K562 (cell line): ENCODE data around the gene TDG. TPM values are rescaled to one million over a fixed set of nuclear protein-coding genes. Genes with fewer than 3 reads are reported as not detected.

ENCODE experiments used
- ATAC-seq: fragments of 200-7000 bp; cut with Tn5 transposase; 3 replicates; pipeline ENCODE4 v1.9.1; 2020; ENCODE audit warnings: moderate library complexity
- BruUV-seq: library from RNA; stranded (reverse); fragments of 400-500 nt; replicated peaks from 2 replicates; lab custom pipeline; 2021; lab: Mats Ljungman, UMichigan
- CTCF ChIA-PET: fragments of 300-600 bp; formaldehyde crosslinking; extraction: SDS; loops from one replicate; lab custom pipeline; 2021; ENCODE audit warnings: low intra/inter-chr PET ratio; lab: Yijun Ruan, JAX
- POLR2A ChIA-PET: fragments of 300-600, 350-650 bp; sonication (Branson Sonifier 250); formaldehyde crosslinking; extraction: SDS; loops from one replicate; lab custom pipeline; 2021; ENCODE audit warnings: antibody characterized with exemption, inconsistent platforms; lab: Yijun Ruan, JAX
- DNase-seq, 4 experiments: peaks; one replicate each; pipeline versions ENCODE4 v3.0.0 to v3.0.0-alpha.2; 2011 to 2018; ENCODE audit warnings: low spot score in 3 of 4, mixed read lengths in 3 of 4; ENCODE audit errors: extremely low read depth in 1 of 4
- FAIRE-seq: peaks from 2 replicates; lab custom pipeline; 2011; peaks lifted over from hg19 to GRCh38; lab: Jason Lieb, UNC
- H2AFZ ChIP-seq: 2 replicates; pipeline ENCODE4 v1.6.0; 2011; ENCODE audit warnings: low read depth, low read length, control low read depth, inconsistent platforms
- H3K27ac ChIP-seq: fragments of 200-600 bp; 3 replicates; pipeline ENCODE4 v1.8.0; 2011; ENCODE audit warnings: low read depth, mild to moderate bottlenecking, control low read depth, inconsistent platforms, low read length, moderate library complexity, mixed read lengths; ENCODE audit errors: extremely low read depth
- H3K27me3 ChIP-seq, 2 experiments: fragments of 300-600 bp in 1 of 2; 2 replicates in 1 of 2; 3 replicates in 1 of 2; pipeline versions ENCODE4 v1.6.0 to v1.8.0; 2011; ENCODE audit warnings: inconsistent platforms in 2 of 2, low read length in 2 of 2, mild to moderate bottlenecking in 1 of 2, mixed read lengths in 1 of 2, moderate library complexity in 1 of 2; ENCODE audit not compliant: control insufficient read depth in 2 of 2, insufficient read depth in 2 of 2
- H3K36me3 ChIP-seq: fragments of 300-600 bp; 3 replicates; pipeline ENCODE4 v1.8.0; 2011; ENCODE audit warnings: mild to moderate bottlenecking, low read length, inconsistent platforms; ENCODE audit not compliant: control insufficient read depth, insufficient read depth
- H3K4me1 ChIP-seq, 2 experiments: fragments of 200-600 bp in 1 of 2; replicated peaks in 1 of 2; 2 replicates in 1 of 2; 3 replicates in 1 of 2; pipeline versions ENCODE4 v1.5.1 to v1.8.0; 2011; ENCODE audit warnings: inconsistent platforms in 2 of 2, low read length in 2 of 2, mild to moderate bottlenecking in 1 of 2, mixed read lengths in 1 of 2, moderate library complexity in 1 of 2; ENCODE audit not compliant: control insufficient read depth in 2 of 2, insufficient read depth in 2 of 2
- H3K4me2 ChIP-seq: 2 replicates; pipeline ENCODE4 v1.6.1; 2011; ENCODE audit warnings: low read length, control low read depth, inconsistent platforms, mixed read lengths; ENCODE audit not compliant: insufficient read depth
- H3K4me3 ChIP-seq: fragments of 200-600 bp; sonication (generic), shearing (Covaris generic); 2 replicates; pipeline ENCODE4 v1.5.1; 2016; ENCODE audit warnings: control low read depth, inconsistent platforms
- H3K79me2 ChIP-seq: fragments of 200-600 bp; 3 replicates; pipeline ENCODE4 v1.8.0; 2011; ENCODE audit warnings: low read length, inconsistent platforms; ENCODE audit not compliant: control insufficient read depth, insufficient read depth
- H3K9ac ChIP-seq, 2 experiments: 2 replicates each; pipeline versions ENCODE4 v1.6.0 to v1.6.1; 2011; ENCODE audit warnings: low read depth in 2 of 2, low read length in 2 of 2, control low read depth in 1 of 2, inconsistent platforms in 1 of 2, mild to moderate bottlenecking in 1 of 2, mixed read lengths in 1 of 2; ENCODE audit not compliant: insufficient read depth in 1 of 2
- H3K9me1 ChIP-seq: one replicate; pipeline ENCODE4 v1.6.0; 2011; ENCODE audit warnings: inconsistent platforms, mild to moderate bottlenecking, low read length, moderate library complexity; ENCODE audit not compliant: control insufficient read depth, insufficient read depth
- H3K9me3 ChIP-seq: replicated peaks from 2 replicates; pipeline ENCODE4 v1.5.1; 2011; ENCODE audit warnings: low read depth, low read length, inconsistent platforms; ENCODE audit not compliant: control insufficient read depth, insufficient read depth
- H4K20me1 ChIP-seq: replicated peaks from 2 replicates; pipeline ENCODE4 v1.6.1; 2011; ENCODE audit warnings: low read length, inconsistent platforms, mixed read lengths; ENCODE audit not compliant: control insufficient read depth, insufficient read depth
- ARID1B ChIP-seq: fragments of 450-650 bp; IDR thresholded peaks from 2 replicates; pipeline ENCODE4 v1.6.1; 2016; ENCODE audit warnings: antibody characterized with exemption, mild to moderate bottlenecking, inconsistent platforms
- FOXJ2 ChIP-seq: fragments of 200-800 bp; sonication (Bioruptor generic); IDR thresholded peaks from 2 replicates; pipeline ENCODE4 v1.6.1; 2016; ENCODE audit warnings: missing genetic modification characterization, missing compliant biosample characterization
- GATAD2A ChIP-seq: fragments of 450-650 bp; IDR thresholded peaks from 2 replicates; pipeline ENCODE4 v1.6.1; 2017
- KDM2B ChIP-seq: fragments of 250-450 bp; sonication (Bioruptor Pico); IDR thresholded peaks from 2 replicates; pipeline ENCODE4 v1.8.0; 2021; ENCODE audit warnings: mild to moderate bottlenecking, moderate library complexity
- KDM5B ChIP-seq: fragments of 200-600 bp; sonication (generic); IDR thresholded peaks from 2 replicates; pipeline ENCODE4 v1.6.1; 2012; ENCODE audit warnings: low read depth, mild to moderate bottlenecking, moderate library complexity, low read length, control low read depth, inconsistent platforms; ENCODE audit not compliant: insufficient replicate concordance
- LEF1 ChIP-seq: fragments of 450-650 bp; IDR thresholded peaks from 2 replicates; pipeline ENCODE4 v1.6.1; 2016; ENCODE audit warnings: mild to moderate bottlenecking
- MYC ChIP-seq, 2 experiments: fragments of 250-450 bp in 1 of 2; sonication (Bioruptor Pico) in 1 of 2; IDR thresholded peaks; 2 replicates each; pipeline versions ENCODE4 v1.5.1 to v1.6.1; 2012 to 2021; ENCODE audit warnings: low read depth in 2 of 2, borderline replicate concordance in 1 of 2, improper control_type of control experiment in 1 of 2, low read length in 1 of 2, mild to moderate bottlenecking in 1 of 2, moderate library complexity in 1 of 2
- PKNOX1 ChIP-seq: fragments of 450-650 bp; IDR thresholded peaks from 2 replicates; pipeline ENCODE4 v1.6.1; 2016
- POLR2AphosphoS5 ChIP-seq: IDR thresholded peaks from 2 replicates; pipeline ENCODE4 v1.6.1; 2011; ENCODE audit warnings: mild to moderate bottlenecking, low read depth, low read length, moderate library complexity; ENCODE audit not compliant: control insufficient read depth, insufficient read depth
- RFX1 ChIP-seq: fragments of 450-650 bp; IDR thresholded peaks from 2 replicates; pipeline ENCODE4 v1.6.1; 2016; ENCODE audit warnings: mild to moderate bottlenecking, moderate library complexity
- SNRNP70 ChIP-seq: fragments of 200-400 bp; formaldehyde crosslinking; optimal IDR thresholded peaks from 2 replicates; pipeline ENCODE3; 2017; ENCODE audit warnings: low read depth, low read length
- ZNF316 ChIP-seq: fragments of 450-650 bp; IDR thresholded peaks from 2 replicates; pipeline ENCODE4 v1.6.1; 2016
- WGBS: fragments of 100-300 bp; shearing (Covaris generic); methylation state at CpG from one replicate; pipeline ENCODE4 v1.1.6; 2016; ENCODE audit warnings: low coverage, mixed read lengths; ENCODE audit not compliant: insufficient coverage; ENCODE audit errors: missing lambda C conversion rate; 5-methylcytosine and 5-hydroxymethylcytosine counted together
- in situ Hi-C: fragments of 300-500 bp; cut with MboI; formaldehyde crosslinking; loops from 4 replicates; pipeline ENCODE4 v1.15.0; 2018; ENCODE audit warnings: inconsistent platforms, mixed read lengths
- intact Hi-C: fragments of 100-400 bp; cut with micrococcal nuclease; formaldehyde crosslinking; loops from 2 replicates; pipeline ENCODE4 v1.14.2; 2022
- polyA plus RNA-seq, 8 experiments: library from polyadenylated mRNA; depleted of rRNA in 4 of 8; stranded (reverse) in 5 of 8; unstranded in 3 of 8; fragments of >200 nt; fragmentation: Nextera tagmentation in 2 of 8; fragmentation: Illumina TruSeq in 1 of 8; extraction: Ambion mirVana in 2 of 8; extraction: Trizol in 1 of 8; gene quantifications; 2 replicates each; pipeline versions ENCODE4 v1.2.1 to v1.2.3, GENCODE V29; 2011 to 2014; ENCODE audit warnings: inconsistent platforms in 1 of 8, missing spikeins in 1 of 8
- total RNA-seq, 7 experiments: library from RNA; depleted of rRNA in 6 of 7; stranded (reverse); fragments of >200 nt in 6 of 7; fragmentation: Illumina TruSeq in 2 of 7; extraction: Trizol in 2 of 7; gene quantifications; 2 replicates each; pipeline versions ENCODE4 v1.2.1 to v1.2.3, GENCODE V29; 2011 to 2021; ENCODE audit warnings: low replicate concordance in 1 of 7

TDG gene
- total and polyA plus RNA-seq, 9 of the 15 experiments (the other 6 are each of a cell fraction or from before 2014, with no cell fraction given), result 37.6 to 77.2 (median 64.0) TPM

- TF ChIP-seq RFX1, result peak; percentile 54
- peak; percentile 53 for TF ChIP-seq FOXJ2 (tag)
- TF ChIP-seq MYC (IDR thresholded peaks at IDR 0.05; ENCODE audit: low read depth, low read length), result 0 out of 2 replicates have a peak, but pooled peaks have one; percentile 39
- TF ChIP-seq MYC (CRISPR knock-in tag; IDR thresholded peaks at IDR 0.05; ENCODE audit: borderline replicate concordance, low read depth), result no peak
- no peak for TF ChIP-seq KDM2B (CRISPR knock-in tag)
- no peak for TF ChIP-seq SNRNP70
- TF ChIP-seq ARID1B, result peak; percentile 76
- TF ChIP-seq GATAD2A, result no peak
- TF ChIP-seq, all 486 proteins: peak for 43
Measured at GRCh38 chr12:103960616-103961227, 5.0 kb upstream of the TDG start (continued).

DNA sequence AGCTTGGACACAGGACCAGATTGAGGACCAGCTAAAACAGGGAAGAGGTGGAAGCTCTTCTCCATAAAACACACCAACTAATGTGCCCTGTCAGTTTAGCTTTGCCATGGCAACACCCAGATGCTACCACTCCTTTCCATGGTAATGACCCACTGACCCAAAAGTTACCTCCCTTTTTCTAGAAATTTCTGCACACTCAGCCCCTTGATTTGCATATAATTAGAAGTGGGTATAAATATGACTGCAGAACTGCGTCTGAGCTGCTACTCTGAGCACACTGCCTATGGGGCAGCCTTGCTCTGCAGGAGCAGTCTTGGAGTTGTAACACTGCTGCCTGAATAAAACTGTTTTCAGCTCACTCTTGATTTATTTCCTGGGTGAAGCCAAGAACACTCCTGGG is 3.2 kb upstream of the TDG start:
- H3K4me3 ChIP-seq, result no peak overlapping the region
- H3K4me2 ChIP-seq, result no peak overlapping the region
- no peaks in the 10 kb centered on the region for H3K9me1 ChIP-seq
- H3K36me3 ChIP-seq, result peaks cover 7% of the 10 kb centered on the region; the same call in 1 of the 3 replicates
- no peak for FAIRE-seq
- H3K9me3 ChIP-seq, result no peaks in the 10 kb centered on the region
- 38% methylated on average over 1 of the region's 1 CpG for WGBS
- H3K4me1 ChIP-seq, result peaks cover 6 to 22% of the 10 kb centered on the region in 2 experiments; a peak in 4 of 5 replicates
- no peaks in the 10 kb centered on the region for H4K20me1 ChIP-seq
- no peak for ATAC-seq
- intact Hi-C loops (loop anchor here (5.0 kb wide), 1 partner anchor 145 kb away; no protein-coding TSS in a partner anchor), in situ Hi-C loops (no loop called here)
- H3K9ac ChIP-seq, result no peak overlapping the region
- no peak overlapping the region for H3K27ac ChIP-seq
- H3K79me2 ChIP-seq, result peaks cover 48% of the 10 kb centered on the region
- H2AFZ ChIP-seq, result no peak overlapping the region
- no TSS peak for BruUV-seq
- POLR2A ChIA-PET, result interaction anchor here (0.6 to 2.7 kb wide), 8 partner anchors 8 to 101 kb away, joined by 3 to 8 read pairs (median 4); partner anchors contain the start of gene HSP90B1
- peak; percentile 28; the same call in 1 of the 2 replicates for TF ChIP-seq ZNF316
- TF ChIP-seq POLR2AphosphoS5, result 0 out of 2 replicates have a peak, but pooled peaks have one; percentile 14
- peak; percentile 7 for TF ChIP-seq KDM5B
- TF ChIP-seq PKNOX1, result peak; percentile 61
- TF ChIP-seq LEF1, result no peak
- TF ChIP-seq RFX1, result peak; percentile 68
- CTCF ChIA-PET, result interaction anchor here (0.5 kb wide), 1 partner anchor 102 kb away, joined by 3 read pairs; the partner anchor contains the start of gene HCFC2
- no peak for DNase-seq
- no peaks in the 10 kb centered on the region for H3K27me3 ChIP-seq
